Measurements from ENCODE around the gene PLXNA2. TPM values are rescaled to one million over a fixed set of nuclear protein-coding genes. Genes with fewer than 3 reads are reported as not detected.

The PLXNA2 gene
- total and polyA plus RNA-seq, 2 of the 13 experiments (the other 11 are each of a cell fraction or from before 2014, with no cell fraction given) = 1.1 to 2.1 TPM

- no TSS peak for BruUV-seq (replicated peaks)
- 0% methylated on average over 4 of the region's 6 CpGs for WGBS (ENCODE audit: low lambda C conversion rate)
- ChIA-PET POLR2A (no interaction called here), CTCF (ENCODE audit: low intra/inter-chr PET ratio, low total read pairs) (no interaction called here)
- FAIRE-seq = no peak
- DNase-seq (ENCODE audit: low spot score) = no peak
- in situ Hi-C loops (cut with HindIII; ENCODE audit: extremely low pct_ligation_motif_present, low pct_unique_long_range_greater_than_20kb) = no loop called here
- Histone ChIP-seq H3K9ac (ENCODE audit: insufficient read depth, low read depth, low read length) (no peak overlapping the region), H3K4me3 (replicated peaks in 1 of 3; ENCODE audit: insufficient read depth in 1 of 3, low read depth in 2 of 3, low read length in 3 of 3) (peak overlapping the region in 1 of 3 experiments; percentile 32; a peak in 1 of 6 replicates), H3K36me3 (replicated peaks in 1 of 2; ENCODE audit: control insufficient read depth in 1 of 2, insufficient read depth in 2 of 2, low read length in 2 of 2) (peaks cover 0 to 4% of the 10 kb centered on the region in 2 experiments; a peak in 2 of 5 replicates), H3K79me2 (ENCODE audit: insufficient read depth, low read length) (no peaks in the 10 kb centered on the region), H3K27ac (ENCODE audit: extremely low read length, insufficient read depth, low read length) (peak overlapping the region; percentile 16), H3K27me3 (ENCODE audit: control insufficient read depth in 1 of 2, insufficient read depth in 2 of 2, low read length in 2 of 2) (no peaks in the 10 kb centered on the region), H3K4me1 (ENCODE audit: insufficient read depth, low read length) (peaks cover 17% of the 10 kb centered on the region), H2AFZ (ENCODE audit: low read length) (no peak overlapping the region), H3K9me3 (ENCODE audit: low read length) (no peaks in the 10 kb centered on the region), H4K20me1 (ENCODE audit: insufficient read depth, low read length) (no peaks in the 10 kb centered on the region), H3K4me2 (ENCODE audit: low read depth, low read length) (peak overlapping the region; percentile 51)
- peak; percentile 81 for ATAC-seq
- intact Hi-C loops (cut with micrococcal nuclease; ENCODE audit: unreplicated experiment) = no loop called here
- TF ChIP-seq MAFF (IDR thresholded peaks at IDR 0.05; ENCODE audit: low read depth, low read length) (peak; percentile 48), ZNF7 (CRISPR knock-in tag; IDR thresholded peaks at IDR 0.05) (peak; percentile 91), MAFK (conservative IDR thresholded peaks at IDR 0.05 in 1 of 2, IDR thresholded peaks at IDR 0.05 in 1 of 2; ENCODE audit: low read length in 2 of 2) (peak; percentile 70 to 74), LRRFIP1 (CRISPR knock-in tag; conservative IDR thresholded peaks at IDR 0.05) (no peak)
Measured at GRCh38 chr1:208047975-208048374, 196.2 kb downstream of the PLXNA2 start.

- Histone ChIP-seq H3K36me3 (replicated peaks in 1 of 2; ENCODE audit: control insufficient read depth in 1 of 2, insufficient read depth in 2 of 2, low read length in 2 of 2) (peaks cover 0 to 4% of the 10 kb centered on the region in 2 experiments; a peak in 2 of 5 replicates), H3K4me3 (replicated peaks in 1 of 3; ENCODE audit: insufficient read depth in 1 of 3, low read depth in 2 of 3, low read length in 3 of 3) (peak overlapping the region in 1 of 3 experiments; percentile 32; a peak in 1 of 6 replicates), H3K9me3 (ENCODE audit: low read length) (no peaks in the 10 kb centered on the region), H3K27me3 (ENCODE audit: control insufficient read depth in 1 of 2, insufficient read depth in 2 of 2, low read length in 2 of 2) (no peaks in the 10 kb centered on the region), H3K9ac (ENCODE audit: insufficient read depth, low read depth, low read length) (no peak overlapping the region), H3K4me1 (ENCODE audit: insufficient read depth, low read length) (peaks cover 17% of the 10 kb centered on the region), H3K27ac (ENCODE audit: extremely low read length, insufficient read depth, low read length) (no peak overlapping the region), H4K20me1 (ENCODE audit: insufficient read depth, low read length) (no peaks in the 10 kb centered on the region), H3K4me2 (ENCODE audit: low read depth, low read length) (peak overlapping the region; percentile 51), H2AFZ (ENCODE audit: low read length) (no peak overlapping the region), H3K79me2 (ENCODE audit: insufficient read depth, low read length) (no peaks in the 10 kb centered on the region)
- DNase-seq (ENCODE audit: low spot score) = peak; percentile 68
- intact Hi-C loops (cut with micrococcal nuclease; ENCODE audit: unreplicated experiment) (no loop called here), in situ Hi-C loops (cut with HindIII; ENCODE audit: extremely low pct_ligation_motif_present, low pct_unique_long_range_greater_than_20kb) (no loop called here)
- TF ChIP-seq MAFK (conservative IDR thresholded peaks at IDR 0.05 in 1 of 2, IDR thresholded peaks at IDR 0.05 in 1 of 2; ENCODE audit: low read length in 2 of 2) (0 out of 4 replicates have a peak, but pooled peaks of 1 of the 2 experiments have one; percentile 22), ZNF274 (CRISPR knock-in tag; IDR thresholded peaks at IDR 0.05) (no peak), CEBPZ (IDR thresholded peaks at IDR 0.05; ENCODE audit: low read length) (no peak), ZNF652 (CRISPR knock-in tag; IDR thresholded peaks at IDR 0.05; ENCODE audit: borderline replicate concordance, low read depth) (peak; percentile 90), SP5 (CRISPR knock-in tag; IDR thresholded peaks at IDR 0.05; ENCODE audit: borderline replicate concordance, low read depth) (no peak)
- peak; percentile 79 for ATAC-seq
- CTCF ChIA-PET (ENCODE audit: low intra/inter-chr PET ratio, low total read pairs) = no interaction called here
- POLR2A ChIA-PET = no interaction called here
- no TSS peak for BruUV-seq (replicated peaks)
- WGBS (ENCODE audit: low lambda C conversion rate) = 9% methylated on average over 6 of the region's 6 CpGs
- peak; percentile 30 for FAIRE-seq
Measured at GRCh38 chr1:208047476-208047934, 196.7 kb downstream of the PLXNA2 start.

Measured in HepG2 (cell line).